DOHH2 (cell line): Measurements from ENCODE around the gene MGAT5.

ENCODE experiments used
- EZH2phosphoT487 ChIP-seq: fragments of 200-600 bp; sonication (generic); IDR thresholded peaks from 2 replicates; pipeline ENCODE4 v1.6.1; 2017; ENCODE audit warnings: borderline replicate concordance, mild to moderate bottlenecking, antibody characterized with exemption, low read length, moderate library complexity, mixed read lengths
- TF ChIP-seq, protein P1 (sequence below): fragments of 200-600 bp; sonication (generic); IDR thresholded peaks from one replicate; pipeline ENCODE4 v1.5.1; 2014; ENCODE audit warnings: antibody characterized with exemption, mild to moderate bottlenecking, low read depth, low read length; ENCODE audit not compliant: poor library complexity, severe bottlenecking

DNA sequence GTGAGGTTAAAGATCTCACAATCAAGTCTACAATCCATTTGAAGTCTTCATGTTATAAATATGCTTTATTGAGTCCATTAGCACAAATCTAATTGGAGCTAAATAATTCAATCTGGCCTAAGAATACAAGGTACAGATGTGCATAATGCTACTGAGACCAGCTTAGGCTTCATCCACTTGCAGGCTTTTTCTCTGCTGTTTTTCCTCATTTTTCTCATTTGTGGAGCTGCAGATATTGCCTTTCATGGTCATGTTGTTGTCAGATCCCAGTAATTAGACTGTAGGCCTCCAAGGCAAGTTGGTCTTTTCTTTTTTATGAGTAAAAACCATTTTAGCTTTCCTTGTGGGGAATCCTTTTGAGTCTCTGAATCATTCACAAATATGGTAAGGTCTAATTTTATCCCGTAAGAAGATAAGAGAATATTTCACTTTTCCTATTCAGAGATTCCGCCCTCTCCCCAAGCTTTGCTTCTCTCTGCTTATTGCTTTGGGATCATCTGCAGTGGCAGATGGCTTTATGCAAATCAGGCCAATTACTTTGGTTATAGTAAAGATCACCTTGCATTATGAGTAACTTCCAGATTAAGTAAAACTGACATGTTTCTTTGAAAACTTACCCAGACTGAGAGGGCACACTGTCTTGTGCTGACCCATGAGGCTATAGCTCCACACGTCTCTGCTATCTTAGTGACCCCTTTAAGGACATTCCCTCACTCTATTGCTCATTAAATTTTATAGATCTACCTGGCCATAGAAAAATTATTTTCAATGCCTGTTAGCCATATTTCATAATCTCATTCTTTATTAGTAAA lies 80.9 kb downstream of the MGAT5 start:
- TF ChIP-seq, protein P1, sequence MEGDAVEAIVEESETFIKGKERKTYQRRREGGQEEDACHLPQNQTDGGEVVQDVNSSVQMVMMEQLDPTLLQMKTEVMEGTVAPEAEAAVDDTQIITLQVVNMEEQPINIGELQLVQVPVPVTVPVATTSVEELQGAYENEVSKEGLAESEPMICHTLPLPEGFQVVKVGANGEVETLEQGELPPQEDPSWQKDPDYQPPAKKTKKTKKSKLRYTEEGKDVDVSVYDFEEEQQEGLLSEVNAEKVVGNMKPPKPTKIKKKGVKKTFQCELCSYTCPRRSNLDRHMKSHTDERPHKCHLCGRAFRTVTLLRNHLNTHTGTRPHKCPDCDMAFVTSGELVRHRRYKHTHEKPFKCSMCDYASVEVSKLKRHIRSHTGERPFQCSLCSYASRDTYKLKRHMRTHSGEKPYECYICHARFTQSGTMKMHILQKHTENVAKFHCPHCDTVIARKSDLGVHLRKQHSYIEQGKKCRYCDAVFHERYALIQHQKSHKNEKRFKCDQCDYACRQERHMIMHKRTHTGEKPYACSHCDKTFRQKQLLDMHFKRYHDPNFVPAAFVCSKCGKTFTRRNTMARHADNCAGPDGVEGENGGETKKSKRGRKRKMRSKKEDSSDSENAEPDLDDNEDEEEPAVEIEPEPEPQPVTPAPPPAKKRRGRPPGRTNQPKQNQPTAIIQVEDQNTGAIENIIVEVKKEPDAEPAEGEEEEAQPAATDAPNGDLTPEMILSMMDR: no peak
- TF ChIP-seq EZH2phosphoT487: no peak
